Endodermal cell (in vitro differentiated cells): Measurements from ENCODE around the gene SAMD4B. TPM values are rescaled to one million over a fixed set of nuclear protein-coding genes. Genes with fewer than 3 reads are reported as not detected.

Experiments used
- DNase-seq: peaks from one replicate; pipeline ENCODE4 v3.0.0-alpha.2; 2017
- H3K27ac ChIP-seq: 2 replicates; pipeline ENCODE4 v1.5.1; 2013; ENCODE audit warnings: mild to moderate bottlenecking, low read depth, low read length, moderate library complexity
- H3K27me3 ChIP-seq: 2 replicates; pipeline ENCODE4 v1.6.1; 2013; ENCODE audit warnings: mild to moderate bottlenecking, low read length, moderate library complexity; ENCODE audit not compliant: insufficient read depth, control insufficient read depth, poor library complexity, severe bottlenecking
- H3K36me3 ChIP-seq: 2 replicates; pipeline ENCODE4 v1.7.0; 2013; ENCODE audit warnings: mild to moderate bottlenecking, low read length, moderate library complexity; ENCODE audit not compliant: control insufficient read depth, insufficient read depth
- H3K4me1 ChIP-seq: one replicate; pipeline ENCODE4 v1.7.0; 2013; ENCODE audit warnings: low read length; ENCODE audit not compliant: control insufficient read depth, insufficient read depth
- H3K4me3 ChIP-seq: 2 replicates; pipeline ENCODE4 v1.5.1; 2013; ENCODE audit warnings: mild to moderate bottlenecking, low read length, moderate library complexity
- H3K9ac ChIP-seq: 2 replicates; pipeline ENCODE4 v1.6.1; 2013; ENCODE audit warnings: mild to moderate bottlenecking, low read length, moderate library complexity; ENCODE audit not compliant: poor library complexity, severe bottlenecking; ENCODE audit errors: extremely low read depth
- H3K9me3 ChIP-seq: 2 replicates; pipeline ENCODE4 v1.6.1; 2013; ENCODE audit warnings: mild to moderate bottlenecking, low read length, moderate library complexity; ENCODE audit not compliant: control insufficient read depth
- H3K27ac Mint-ChIP-seq: 2 replicates; pipeline ENCODE4 v1.8.0; 2020; ENCODE audit warnings: mixed read lengths
- H3K27me3 Mint-ChIP-seq: 2 replicates; pipeline ENCODE4 v1.8.0; 2021; ENCODE audit warnings: mild to moderate bottlenecking, mixed read lengths; ENCODE audit not compliant: insufficient read depth
- H3K36me3 Mint-ChIP-seq: 2 replicates; pipeline ENCODE4 v1.8.0; 2020; ENCODE audit warnings: low read depth, mixed read lengths
- H3K4me1 Mint-ChIP-seq: 2 replicates; pipeline ENCODE4 v1.8.0; 2020; ENCODE audit warnings: mixed read lengths
- H3K4me3 Mint-ChIP-seq: 2 replicates; pipeline ENCODE4 v1.8.0; 2020; ENCODE audit warnings: mild to moderate bottlenecking, moderate library complexity, mixed read lengths
- H3K9me3 Mint-ChIP-seq: 2 replicates; pipeline ENCODE4 v1.8.0; 2020; ENCODE audit warnings: mild to moderate bottlenecking, mixed read lengths
- CTCF ChIP-seq: fragments of 200-600 bp; sonication (generic); conservative IDR thresholded peaks from 2 replicates; pipeline ENCODE4 v1.5.0; 2021; ENCODE audit warnings: antibody characterized with exemption, mild to moderate bottlenecking
- WGBS, 2 experiments: methylation state at CpG; one replicate each; pipeline versions ENCODE4 v1.1.5 to v1.1.7; 2013; ENCODE audit warnings: missing lambda C conversion rate in 2 of 2, mixed read lengths in 1 of 2; ENCODE audit not compliant: insufficient coverage in 1 of 2, insufficient read length in 1 of 2; 5-methylcytosine and 5-hydroxymethylcytosine counted together
- total RNA-seq, 2 donors: library from RNA; stranded (reverse); fragmentation: NEBNext Ultra II Directional in 1 of 2; extraction: Animal tissue kit (Norgen Biotek cat#: 25700) in 1 of 2; gene quantifications; 2 replicates in 1 of 2; 3 replicates in 1 of 2; pipeline ENCODE4 v1.2.1, GENCODE V29; 2021

The SAMD4B gene
- total RNA-seq, 2 donors from 2014 or later, result 155 to 159 TPM

GRCh38 chr19:39390751-39391437, 48.7 kb downstream of the SAMD4B start, which contains the start of the genes MED29 and PAF1:
MED29 (plus strand) TSS chr19:39391378; CDS start chr19:39391423, 45 bp downstream.
PAF1 (minus strand) TSS chr19:39391106; CDS start chr19:39390864, 242 bp downstream.
- Histone ChIP-seq H3K27ac (peak within 1 kb of the TSS; percentile 96), H3K9ac (peak within 1 kb of the TSS; percentile 90), H3K27me3 (no peaks in the 10 kb centered on the region), H3K4me3 (peak within 1 kb of the TSS; percentile 93), H3K9me3 (no peaks in the 10 kb centered on the region), H3K36me3 (peaks cover 58% of the 10 kb centered on the region), H3K4me1 (peaks cover 7% of the 10 kb centered on the region)
- Mint-ChIP-seq H3K9me3 (no peaks in the 10 kb centered on the region), H3K36me3 (peaks cover 53% of the 10 kb centered on the region), H3K27me3 (no peaks in the 10 kb centered on the region), H3K4me3 (peak within 1 kb of the TSS; percentile 90), H3K4me1 (peaks cover 10% of the 10 kb centered on the region), H3K27ac (peak within 1 kb of the TSS; percentile 99)
- WGBS, 2 experiments, result 0% methylated on average over 28 to 60 of the region's 60 CpGs
- peak; percentile 99 for DNase-seq
- TF ChIP-seq CTCF, result peak; percentile 31

GRCh38 chr19:39397360-39398296, 55.4 kb downstream of the SAMD4B start:
- TF ChIP-seq CTCF, result peak; percentile 98
- Mint-ChIP-seq H3K36me3 (peaks cover 33% of the 10 kb centered on the region), H3K9me3 (no peaks in the 10 kb centered on the region), H3K27ac (peak overlapping the region; percentile 98), H3K4me3 (peak overlapping the region; percentile 26), H3K4me1 (peaks cover 34% of the 10 kb centered on the region), H3K27me3 (no peaks in the 10 kb centered on the region)
- Histone ChIP-seq H3K9ac (no peak overlapping the region), H3K4me3 (no peak overlapping the region), H3K9me3 (no peaks in the 10 kb centered on the region), H3K36me3 (peaks cover 25% of the 10 kb centered on the region), H3K4me1 (peaks cover 16% of the 10 kb centered on the region), H3K27me3 (no peaks in the 10 kb centered on the region), H3K27ac (no peak overlapping the region)
- WGBS, 2 experiments, result 44 to 53% methylated on average over 7 to 17 of the region's 17 CpGs
- peak; percentile 97 for DNase-seq

GRCh38 chr19:39398297-39398864, 56.2 kb downstream of the SAMD4B start:
- no peak for DNase-seq
- TF ChIP-seq CTCF, result no peak
- Mint-ChIP-seq H3K4me3 (no peak overlapping the region), H3K9me3 (no peaks in the 10 kb centered on the region), H3K27ac (peak overlapping the region; percentile 98), H3K27me3 (no peaks in the 10 kb centered on the region), H3K36me3 (peaks cover 31% of the 10 kb centered on the region), H3K4me1 (peaks cover 36% of the 10 kb centered on the region)
- peaks cover 16% of the 10 kb centered on the region for H3K4me1 ChIP-seq
- H3K9ac ChIP-seq, result no peak overlapping the region
- no peaks in the 10 kb centered on the region for H3K9me3 ChIP-seq
- peaks cover 22% of the 10 kb centered on the region for H3K36me3 ChIP-seq
- 92 to 96% methylated on average over 9 to 11 of the region's 11 CpGs for WGBS, 2 experiments
- H3K27ac ChIP-seq, result no peak overlapping the region
- H3K4me3 ChIP-seq, result no peak overlapping the region
- H3K27me3 ChIP-seq, result no peaks in the 10 kb centered on the region
